Measurements from ENCODE around the gene TBC1D14. TPM values are rescaled to one million over a fixed set of nuclear protein-coding genes. Genes with fewer than 3 reads are reported as not detected.

The TBC1D14 gene
- total RNA-seq, 2 donors from 2014 or later = 46.7 to 49.9 TPM

- no peaks in the 10 kb centered on the region for H3K9me3 ChIP-seq
- no peak overlapping the region for H3K4me3 ChIP-seq
- H3K27ac ChIP-seq = no peak overlapping the region
- no peak for DNase-seq (ENCODE audit: low spot score)
- H3K4me1 ChIP-seq (ENCODE audit: control insufficient read depth in 1 of 2, low read depth in 2 of 2) = no peaks in the 10 kb centered on the region
- no peak for TF ChIP-seq CTCF (IDR thresholded peaks at IDR 0.05)
- H3K36me3 ChIP-seq = peaks cover 53% of the 10 kb centered on the region
- no peak for ATAC-seq (ENCODE audit: insufficient number of reproducible peaks, low FRiP score, low read depth)
- H3K27me3 ChIP-seq (replicated peaks; ENCODE audit: insufficient read depth) = no peaks in the 10 kb centered on the region
These were observed 95.9 kb downstream of the TBC1D14 start for GRCh38 chr4:7005571-7005970.

GRCh38 chr4:7006411-7006810 is 96.8 kb downstream of the TBC1D14 start:
- no peak for TF ChIP-seq CTCF (IDR thresholded peaks at IDR 0.05)
- no peaks in the 10 kb centered on the region for H3K9me3 ChIP-seq
- H3K4me3 ChIP-seq = no peak overlapping the region
- H3K36me3 ChIP-seq = peaks cover 48% of the 10 kb centered on the region
- ATAC-seq (ENCODE audit: insufficient number of reproducible peaks, low FRiP score, low read depth) = no peak
- no peak for DNase-seq (ENCODE audit: low spot score)
- no peaks in the 10 kb centered on the region for H3K4me1 ChIP-seq (ENCODE audit: control insufficient read depth in 1 of 2, low read depth in 2 of 2)
- no peaks in the 10 kb centered on the region for H3K27me3 ChIP-seq (replicated peaks; ENCODE audit: insufficient read depth)
- H3K27ac ChIP-seq = no peak overlapping the region

GRCh38 chr4:7007142-7007907 is 97.7 kb downstream of the TBC1D14 start:
- ATAC-seq (ENCODE audit: insufficient number of reproducible peaks, low FRiP score, low read depth) = no peak
- no peak for DNase-seq (ENCODE audit: low spot score)
- no peaks in the 10 kb centered on the region for H3K27me3 ChIP-seq (replicated peaks; ENCODE audit: insufficient read depth)
- H3K27ac ChIP-seq = no peak overlapping the region
- no peaks in the 10 kb centered on the region for H3K9me3 ChIP-seq
- no peak overlapping the region for H3K4me3 ChIP-seq
- H3K4me1 ChIP-seq (ENCODE audit: control insufficient read depth in 1 of 2, low read depth in 2 of 2) = no peaks in the 10 kb centered on the region
- no peak for TF ChIP-seq CTCF (IDR thresholded peaks at IDR 0.05)
- H3K36me3 ChIP-seq = peaks cover 45% of the 10 kb centered on the region

- Histone ChIP-seq H3K9me3 (no peaks in the 10 kb centered on the region), H3K27ac (no peak overlapping the region), H3K27me3 (replicated peaks; ENCODE audit: insufficient read depth) (no peaks in the 10 kb centered on the region), H3K4me3 (no peak overlapping the region), H3K4me1 (ENCODE audit: control insufficient read depth in 1 of 2, low read depth in 2 of 2) (no peaks in the 10 kb centered on the region), H3K36me3 (peaks cover 38% of the 10 kb centered on the region)
- no peak for ATAC-seq (ENCODE audit: insufficient number of reproducible peaks, low FRiP score, low read depth)
- no peak for TF ChIP-seq CTCF (IDR thresholded peaks at IDR 0.05)
- no peak for DNase-seq (ENCODE audit: low spot score)
These were observed 98.3 kb downstream of the TBC1D14 start for GRCh38 chr4:7007944-7008343.

- ATAC-seq (ENCODE audit: insufficient number of reproducible peaks, low FRiP score, low read depth) = no peak
- Histone ChIP-seq H3K4me1 (ENCODE audit: control insufficient read depth in 1 of 2, low read depth in 2 of 2) (no peaks in the 10 kb centered on the region), H3K4me3 (no peak overlapping the region), H3K27ac (no peak overlapping the region), H3K27me3 (replicated peaks; ENCODE audit: insufficient read depth) (no peaks in the 10 kb centered on the region), H3K36me3 (peaks cover 44% of the 10 kb centered on the region), H3K9me3 (no peaks in the 10 kb centered on the region)
- DNase-seq (ENCODE audit: low spot score) = no peak
- no peak for TF ChIP-seq CTCF (IDR thresholded peaks at IDR 0.05)
These were observed 99.9 kb downstream of the TBC1D14 start for GRCh38 chr4:7009564-7009963.
